ENCODE data around the gene GPR107. TPM values are rescaled to one million over a fixed set of nuclear protein-coding genes. Genes with fewer than 3 reads are reported as not detected.

The GPR107 gene
- total and polyA plus RNA-seq, 2 experiments from 2014 or later = 6.2 to 30.7 TPM

GRCh38 chr9:130101915-130102314, 48.2 kb downstream of the GPR107 start (continued):
- TF ChIP-seq CTCF (conservative IDR thresholded peaks at IDR 0.05; ENCODE audit: low read depth in 2 of 2) = no peak
- no peak for TF ChIP-seq EZH2 (IDR thresholded peaks at IDR 0.05; ENCODE audit: low read depth, unreplicated experiment)
- no peak for TF ChIP-seq NANOG (IDR thresholded peaks at IDR 0.05; ENCODE audit: borderline replicate concordance)
- TF ChIP-seq REST (IDR thresholded peaks at IDR 0.05; ENCODE audit: unreplicated experiment) = no peak
- no peak for TF ChIP-seq ZNF331 (CRISPR knock-in tag; IDR thresholded peaks at IDR 0.05; ENCODE audit: low read depth)
- TF ChIP-seq JUNB (IDR thresholded peaks at IDR 0.05; ENCODE audit: unreplicated experiment) = no peak

GRCh38 chr9:130104491-130105193, 50.9 kb downstream of the GPR107 start:
- no peaks in the 10 kb centered on the region for H3K27me3 ChIP-seq (ENCODE audit: insufficient read depth)
- H3K9me3 Mint-ChIP-seq = no peaks in the 10 kb centered on the region
- H3K4me2 ChIP-seq = no peak overlapping the region
- no peak overlapping the region for H3K4me3 Mint-ChIP-seq
- H3F3A ChIP-seq (replicated peaks; ENCODE audit: low read depth) = peaks cover 12% of the 10 kb centered on the region; the same call in 1 of the 2 replicates
- no peak overlapping the region for H2AFZ ChIP-seq
- peak overlapping the region; percentile 18; the same call in 1 of the 2 replicates for H3K27ac Mint-ChIP-seq
- no peak for DNase-seq (ENCODE audit: low spot score)
- no peak for TF ChIP-seq EZH2phosphoT487 (IDR thresholded peaks at IDR 0.05; ENCODE audit: unreplicated experiment)
- no peak for TF ChIP-seq CTCF (conservative IDR thresholded peaks at IDR 0.05; ENCODE audit: low read depth in 2 of 2)
- TF ChIP-seq ZNF331 (CRISPR knock-in tag; IDR thresholded peaks at IDR 0.05; ENCODE audit: low read depth) = no peak
- no peak for TF ChIP-seq CREB1 (CRISPR knock-in tag; IDR thresholded peaks at IDR 0.05; ENCODE audit: low read depth)
- TF ChIP-seq EZH2 (IDR thresholded peaks at IDR 0.05; ENCODE audit: low read depth, unreplicated experiment) = no peak
- H3K79me2 ChIP-seq (replicated peaks; ENCODE audit: insufficient read depth) = no peaks in the 10 kb centered on the region
- no peaks in the 10 kb centered on the region for H3K4me1 Mint-ChIP-seq
- H3K27ac ChIP-seq (ENCODE audit: low read depth) = no peak overlapping the region
- peaks cover 26% of the 10 kb centered on the region for H3K36me3 ChIP-seq (ENCODE audit: insufficient read depth)
- peaks cover 40% of the 10 kb centered on the region for H3K36me3 Mint-ChIP-seq (ENCODE audit: low read depth)
- no peaks in the 10 kb centered on the region for H3K27me3 Mint-ChIP-seq (ENCODE audit: insufficient read depth, low read depth, poor library complexity)
- no peak overlapping the region for H3K4me3 ChIP-seq
- no peak for ATAC-seq
- no peaks in the 10 kb centered on the region for H3K9me2 ChIP-seq (ENCODE audit: insufficient read depth)
- H4K20me1 ChIP-seq (replicated peaks; ENCODE audit: insufficient read depth) = no peaks in the 10 kb centered on the region; the same call in none of the 2 replicates
- H3K4me1 ChIP-seq (ENCODE audit: insufficient read depth) = no peaks in the 10 kb centered on the region

All from GM23338 (cell line).